ENCODE results near the gene CYP2A7.
"Not testable (repeated sequence)": the region's sequence is repeated elsewhere in the genome, so short reads cannot be mapped to it uniquely, and the experiment has no call there.

GRCh38 chr19:40846722-40847121 is 35.3 kb downstream of the CYP2A7 start:
- TF ChIP-seq, protein P1, sequence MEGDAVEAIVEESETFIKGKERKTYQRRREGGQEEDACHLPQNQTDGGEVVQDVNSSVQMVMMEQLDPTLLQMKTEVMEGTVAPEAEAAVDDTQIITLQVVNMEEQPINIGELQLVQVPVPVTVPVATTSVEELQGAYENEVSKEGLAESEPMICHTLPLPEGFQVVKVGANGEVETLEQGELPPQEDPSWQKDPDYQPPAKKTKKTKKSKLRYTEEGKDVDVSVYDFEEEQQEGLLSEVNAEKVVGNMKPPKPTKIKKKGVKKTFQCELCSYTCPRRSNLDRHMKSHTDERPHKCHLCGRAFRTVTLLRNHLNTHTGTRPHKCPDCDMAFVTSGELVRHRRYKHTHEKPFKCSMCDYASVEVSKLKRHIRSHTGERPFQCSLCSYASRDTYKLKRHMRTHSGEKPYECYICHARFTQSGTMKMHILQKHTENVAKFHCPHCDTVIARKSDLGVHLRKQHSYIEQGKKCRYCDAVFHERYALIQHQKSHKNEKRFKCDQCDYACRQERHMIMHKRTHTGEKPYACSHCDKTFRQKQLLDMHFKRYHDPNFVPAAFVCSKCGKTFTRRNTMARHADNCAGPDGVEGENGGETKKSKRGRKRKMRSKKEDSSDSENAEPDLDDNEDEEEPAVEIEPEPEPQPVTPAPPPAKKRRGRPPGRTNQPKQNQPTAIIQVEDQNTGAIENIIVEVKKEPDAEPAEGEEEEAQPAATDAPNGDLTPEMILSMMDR (IDR thresholded peaks at IDR 0.05) = not testable (repeated sequence)
- TF ChIP-seq POLR2A (IDR thresholded peaks at IDR 0.05) = not testable (repeated sequence)
